ENCODE results near the gene MYO5B. TPM values are rescaled to one million over a fixed set of nuclear protein-coding genes. Genes with fewer than 3 reads are reported as not detected.
A peak's percentile ranks its signal among the peaks of the same experiment; 100 is the strongest.

Gene MYO5B
- total and polyA plus RNA-seq, 10 of the 15 experiments (the other 5 are each of a cell fraction or from before 2014, with no cell fraction given) = 2.5 to 4.5 (median 3.3) TPM

DNA sequence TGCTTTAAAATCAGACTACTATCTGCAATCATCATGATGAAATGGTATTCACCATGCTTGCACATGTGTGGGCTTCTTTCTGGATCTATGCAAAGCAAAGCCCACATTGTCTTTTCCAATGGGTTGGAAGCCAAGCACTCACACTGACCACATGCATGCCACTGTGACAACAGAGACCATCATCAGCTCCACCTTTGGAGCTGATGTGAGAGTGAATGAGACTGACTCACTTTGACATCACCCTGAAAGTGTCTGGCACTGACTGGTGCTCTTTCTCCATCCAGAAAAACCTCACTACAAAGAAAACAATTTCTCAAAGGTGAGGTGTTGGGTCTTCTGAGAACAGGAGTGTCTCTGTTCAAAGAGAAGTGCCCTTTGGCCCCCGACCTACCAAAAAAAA lies 4.7 kb downstream of the MYO5B start:
- intact Hi-C loops (cut with micrococcal nuclease; ENCODE audit: unreplicated experiment) = loop anchor here (5.0 to 10.0 kb wide), 2 partner anchors 93 to 675 kb away; no protein-coding TSS in a partner anchor
- no TSS peak for BruUV-seq (replicated peaks)
- CTCF ChIA-PET = interaction anchor here (2.0 to 4.0 kb wide), 2 partner anchors 13 to 59 kb away, joined by 7 to 11 read pairs; no protein-coding TSS in a partner anchor
- TF ChIP-seq BCLAF1 (IDR thresholded peaks at IDR 0.05) (no peak), SMARCA5 (IDR thresholded peaks at IDR 0.05) (no peak), PAX8 (IDR thresholded peaks at IDR 0.05) (no peak), SMAD1 (IDR thresholded peaks at IDR 0.05; ENCODE audit: low read depth, partially characterized antibody) (no peak), YBX1 (IDR thresholded peaks at IDR 0.05) (no peak), BHLHE40 (IDR thresholded peaks at IDR 0.05; ENCODE audit: borderline replicate concordance in 1 of 2, low read depth in 2 of 2, low read length in 1 of 2) (peak in 1 of 2 experiments; percentile 16; a peak in 1 of 4 replicates), TAF1 (IDR thresholded peaks at IDR 0.05; ENCODE audit: borderline replicate concordance, low read depth, low read length) (no peak), EP300 (IDR thresholded peaks at IDR 0.05; ENCODE audit: borderline replicate concordance in 1 of 2, control insufficient read depth in 1 of 2, low read depth in 2 of 2, low read length in 2 of 2) (no peak), ATF7 (IDR thresholded peaks at IDR 0.05; ENCODE audit: low read depth) (0 out of 2 replicates have a peak, but pooled peaks have one; percentile 20), POLR2A (IDR thresholded peaks at IDR 0.05; ENCODE audit: low read depth, low read length) (no peak), ETV6 (conservative IDR thresholded peaks at IDR 0.05 in 1 of 2, IDR thresholded peaks at IDR 0.05 in 1 of 2; ENCODE audit: borderline replicate concordance in 1 of 2, low read depth in 1 of 2) (no peak), NFYA (IDR thresholded peaks at IDR 0.05; ENCODE audit: borderline replicate concordance, low read depth, low read length) (no peak)
- TF ChIP-seq, protein P1, sequence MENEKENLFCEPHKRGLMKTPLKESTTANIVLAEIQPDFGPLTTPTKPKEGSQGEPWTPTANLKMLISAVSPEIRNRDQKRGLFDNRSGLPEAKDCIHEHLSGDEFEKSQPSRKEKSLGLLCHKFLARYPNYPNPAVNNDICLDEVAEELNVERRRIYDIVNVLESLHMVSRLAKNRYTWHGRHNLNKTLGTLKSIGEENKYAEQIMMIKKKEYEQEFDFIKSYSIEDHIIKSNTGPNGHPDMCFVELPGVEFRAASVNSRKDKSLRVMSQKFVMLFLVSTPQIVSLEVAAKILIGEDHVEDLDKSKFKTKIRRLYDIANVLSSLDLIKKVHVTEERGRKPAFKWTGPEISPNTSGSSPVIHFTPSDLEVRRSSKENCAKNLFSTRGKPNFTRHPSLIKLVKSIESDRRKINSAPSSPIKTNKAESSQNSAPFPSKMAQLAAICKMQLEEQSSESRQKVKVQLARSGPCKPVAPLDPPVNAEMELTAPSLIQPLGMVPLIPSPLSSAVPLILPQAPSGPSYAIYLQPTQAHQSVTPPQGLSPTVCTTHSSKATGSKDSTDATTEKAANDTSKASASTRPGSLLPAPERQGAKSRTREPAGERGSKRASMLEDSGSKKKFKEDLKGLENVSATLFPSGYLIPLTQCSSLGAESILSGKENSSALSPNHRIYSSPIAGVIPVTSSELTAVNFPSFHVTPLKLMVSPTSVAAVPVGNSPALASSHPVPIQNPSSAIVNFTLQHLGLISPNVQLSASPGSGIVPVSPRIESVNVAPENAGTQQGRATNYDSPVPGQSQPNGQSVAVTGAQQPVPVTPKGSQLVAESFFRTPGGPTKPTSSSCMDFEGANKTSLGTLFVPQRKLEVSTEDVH (IDR thresholded peaks at IDR 0.05; ENCODE audit: low read depth, partially characterized antibody) = no peak
- TF ChIP-seq, protein P2, sequence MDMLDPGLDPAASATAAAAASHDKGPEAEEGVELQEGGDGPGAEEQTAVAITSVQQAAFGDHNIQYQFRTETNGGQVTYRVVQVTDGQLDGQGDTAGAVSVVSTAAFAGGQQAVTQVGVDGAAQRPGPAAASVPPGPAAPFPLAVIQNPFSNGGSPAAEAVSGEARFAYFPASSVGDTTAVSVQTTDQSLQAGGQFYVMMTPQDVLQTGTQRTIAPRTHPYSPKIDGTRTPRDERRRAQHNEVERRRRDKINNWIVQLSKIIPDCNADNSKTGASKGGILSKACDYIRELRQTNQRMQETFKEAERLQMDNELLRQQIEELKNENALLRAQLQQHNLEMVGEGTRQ (IDR thresholded peaks at IDR 0.05; ENCODE audit: borderline replicate concordance, low read depth, low read length) = no peak

More for the DNA sequence above, 4.7 kb downstream of the MYO5B start:
- H3K4me1 ChIP-seq (ENCODE audit: control insufficient read depth, insufficient read depth, low read length) = peaks cover 11% of the 10 kb centered on the region
- H3K4me2 ChIP-seq (ENCODE audit: control insufficient read depth, insufficient read depth) = no peak overlapping the region
- RAD21 ChIA-PET (ENCODE audit: unreplicated experiment) = interaction anchor here (0.7 to 6.2 kb wide), 11 partner anchors 9 to 99 kb away, joined by 3 to 40 read pairs (median 3); no protein-coding TSS in a partner anchor
- ATAC-seq (peak; percentile 23), FAIRE-seq (no peak), DNase-seq (ENCODE audit: low read depth, low spot score) (no peak)
- no peak overlapping the region for H3K9ac ChIP-seq (ENCODE audit: control insufficient read depth, insufficient read depth, low read length)
- in situ Hi-C loops (cut with MboI) = no loop called here
- no peak overlapping the region for H2AFZ ChIP-seq (ENCODE audit: control insufficient read depth, low read depth, low read length)
- no peaks in the 10 kb centered on the region for H4K20me1 ChIP-seq (ENCODE audit: control insufficient read depth, insufficient read depth)
- no peaks in the 10 kb centered on the region for H3K79me2 ChIP-seq (ENCODE audit: control insufficient read depth, insufficient read depth, low read length)
- POLR2A ChIA-PET = interaction anchor here (3.7 kb wide), 1 partner anchor 61 kb away, joined by 17 read pairs; no protein-coding TSS in a partner anchor
- no peak overlapping the region for H3K4me3 ChIP-seq
- H3K27ac ChIP-seq (ENCODE audit: control insufficient read depth, insufficient read depth) = no peak overlapping the region
- no peaks in the 10 kb centered on the region for H3K36me3 ChIP-seq (ENCODE audit: control insufficient read depth in 2 of 2, insufficient read depth in 2 of 2, low read length in 1 of 2)
- H3K9me3 ChIP-seq (replicated peaks; ENCODE audit: control insufficient read depth, insufficient read depth, low read length) = no peaks in the 10 kb centered on the region
- SMC1A ChIA-PET (ENCODE audit: uncharacterized antibody, unreplicated experiment) = interaction anchor here (0.9 to 13.1 kb wide), 10 partner anchors 11 to 180 kb away, joined by 3 to 107 read pairs (median 4); no protein-coding TSS in a partner anchor
- peaks cover 5 to 6% of the 10 kb centered on the region in 2 experiments; a peak in 3 of 4 replicates for H3K27me3 ChIP-seq (replicated peaks in 1 of 2; ENCODE audit: control insufficient read depth in 2 of 2, insufficient read depth in 2 of 2, low read length in 1 of 2)
- WGBS (ENCODE audit: insufficient coverage, insufficient replicate concordance, low lambda C conversion rate, missing lambda C conversion rate) = 0% methylated on average over 1 of the region's 1 CpG
